Glomerular visceral epithelial cell (primary cell): ENCODE results near the gene LAMTOR1.
A peak's percentile ranks its signal among the peaks of the same experiment; 100 is the strongest.
"Not testable (repeated sequence)": the region's sequence is repeated elsewhere in the genome, so short reads cannot be mapped to it uniquely, and the experiment has no call there.

Experiments
- DNase-seq: peaks from one replicate; pipeline ENCODE4 v3.0.0-alpha.2; 2016; ENCODE audit errors: extremely low spot score

LAMTOR1 gene

GRCh38 chr11:72102946-72103753 lies at the start of gene LAMTOR1:
Gene LAMTOR1, minus strand, starts transcription at chr11:72103297. Its CDS starts 73 bp downstream, at chr11:72103224.
- DNase-seq: peak; percentile 98

- no peak for DNase-seq
Measured at GRCh38 chr11:72150882-72151281, 47.8 kb upstream of the LAMTOR1 start.

- no peak for DNase-seq
Measured at GRCh38 chr11:72146625-72147024, 43.5 kb upstream of the LAMTOR1 start.

GRCh38 chr11:72144807-72145565 lies 41.9 kb upstream of the LAMTOR1 start:
- DNase-seq: peak; percentile 88

- peak; percentile 72 for DNase-seq
Measured at GRCh38 chr11:72142543-72142942, 39.4 kb upstream of the LAMTOR1 start.

- DNase-seq: peak; percentile 50
Measured at GRCh38 chr11:72142086-72142485, 39.0 kb upstream of the LAMTOR1 start.

GRCh38 chr11:72141066-72141465 lies 38.0 kb upstream of the LAMTOR1 start:
- DNase-seq: peak; percentile 92

- DNase-seq: peak; percentile 87
Measured at GRCh38 chr11:72140661-72141060, 37.6 kb upstream of the LAMTOR1 start.

- no peak for DNase-seq
Measured at GRCh38 chr11:72139500-72139899, 36.4 kb upstream of the LAMTOR1 start.

- no peak for DNase-seq
Measured at GRCh38 chr11:72138821-72139390, 35.8 kb upstream of the LAMTOR1 start.

- no peak for DNase-seq
Measured at GRCh38 chr11:72136684-72137262, 33.7 kb upstream of the LAMTOR1 start.

GRCh38 chr11:72135891-72136683 lies 33.0 kb upstream of the LAMTOR1 start:
- peak; percentile 36 for DNase-seq

- DNase-seq: not testable (repeated sequence)
Measured at GRCh38 chr11:72135473-72135872, 32.4 kb upstream of the LAMTOR1 start, which contains the start of gene FOLR3. Gene FOLR3, plus strand, starts transcription at chr11:72135725. Its CDS starts 228 bp downstream, at chr11:72135953.

GRCh38 chr11:72132646-72133045 lies 29.5 kb upstream of the LAMTOR1 start:
- DNase-seq: no peak

GRCh38 chr11:72129381-72129780 lies 26.3 kb upstream of the LAMTOR1 start:
- no peak for DNase-seq

- no peak for DNase-seq
Measured at GRCh38 chr11:72127923-72128322, 24.8 kb upstream of the LAMTOR1 start.

GRCh38 chr11:72125956-72126355 lies 22.9 kb upstream of the LAMTOR1 start:
- DNase-seq: no peak

- DNase-seq: no peak
Measured at GRCh38 chr11:72124046-72124445, 20.9 kb upstream of the LAMTOR1 start.

- DNase-seq: no peak
Measured at GRCh38 chr11:72123117-72123653, 20.1 kb upstream of the LAMTOR1 start.

- DNase-seq: no peak
Measured at GRCh38 chr11:72122607-72123006, 19.5 kb upstream of the LAMTOR1 start.

GRCh38 chr11:72120930-72121329 lies 17.8 kb upstream of the LAMTOR1 start:
- DNase-seq: no peak
